ENCODE measurements around the gene TAF1C.
A peak's percentile ranks its signal among the peaks of the same experiment; 100 is the strongest.

TAF1C gene

GRCh38 chr16:84183911-84184591, 2.8 kb downstream of the TAF1C start:
- DNase-seq (ENCODE audit: low spot score) = no peak

GRCh38 chr16:84183572-84183875, 3.3 kb downstream of the TAF1C start:
- DNase-seq (ENCODE audit: low spot score) = no peak

- no peak for DNase-seq (ENCODE audit: low spot score)
These were observed 3.9 kb downstream of the TAF1C start for GRCh38 chr16:84182680-84183571.

GRCh38 chr16:84182104-84182503, 4.8 kb downstream of the TAF1C start:
- no peak for DNase-seq (ENCODE audit: low spot score)

GRCh38 chr16:84181144-84181915, 5.5 kb downstream of the TAF1C start:
- DNase-seq (ENCODE audit: low spot score) = no peak

- DNase-seq (ENCODE audit: low spot score) = no peak
These were observed 6.2 kb downstream of the TAF1C start for GRCh38 chr16:84180519-84181140.

GRCh38 chr16:84179612-84180320, 7.1 kb downstream of the TAF1C start:
- DNase-seq (ENCODE audit: low spot score) = no peak

- no peak for DNase-seq (ENCODE audit: low spot score)
These were observed 7.8 kb downstream of the TAF1C start for GRCh38 chr16:84178892-84179611.

GRCh38 chr16:84178146-84178765, 8.6 kb downstream of the TAF1C start:
- no peak for DNase-seq (ENCODE audit: low spot score)

GRCh38 chr16:84177741-84178073, 9.2 kb downstream of the TAF1C start:
- DNase-seq (ENCODE audit: low spot score) = peak; percentile 76

GRCh38 chr16:84176192-84177053, 10.4 kb downstream of the TAF1C start:
- peak; percentile 9 for DNase-seq (ENCODE audit: low spot score)

GRCh38 chr16:84175350-84176081, 11.3 kb downstream of the TAF1C start:
- DNase-seq (ENCODE audit: low spot score) = peak; percentile 52

GRCh38 chr16:84174396-84174795, 12.5 kb downstream of the TAF1C start:
- DNase-seq (ENCODE audit: low spot score) = no peak

- no peak for DNase-seq (ENCODE audit: low spot score)
These were observed 17.0 kb downstream of the TAF1C start for GRCh38 chr16:84169765-84170310.

- no peak for DNase-seq (ENCODE audit: low spot score)
These were observed 19.8 kb downstream of the TAF1C start for GRCh38 chr16:84166796-84167695.

- no peak for DNase-seq (ENCODE audit: low spot score)
These were observed 21.1 kb downstream of the TAF1C start for GRCh38 chr16:84165746-84166145.

GRCh38 chr16:84161801-84162200, 25.1 kb downstream of the TAF1C start:
- DNase-seq (ENCODE audit: low spot score) = no peak

- DNase-seq (ENCODE audit: low spot score) = no peak
These were observed 25.8 kb downstream of the TAF1C start for GRCh38 chr16:84161037-84161436.
